GM21515 (cell line): ENCODE data around the gene TOM1L1.

Source experiments
- ATAC-seq: cut with Tn5 transposase; IDR thresholded peaks from one replicate; pipeline ENCODE4 v1.9.1; 2021; ENCODE audit not compliant: unreplicated experiment

The TOM1L1 gene

DNA sequence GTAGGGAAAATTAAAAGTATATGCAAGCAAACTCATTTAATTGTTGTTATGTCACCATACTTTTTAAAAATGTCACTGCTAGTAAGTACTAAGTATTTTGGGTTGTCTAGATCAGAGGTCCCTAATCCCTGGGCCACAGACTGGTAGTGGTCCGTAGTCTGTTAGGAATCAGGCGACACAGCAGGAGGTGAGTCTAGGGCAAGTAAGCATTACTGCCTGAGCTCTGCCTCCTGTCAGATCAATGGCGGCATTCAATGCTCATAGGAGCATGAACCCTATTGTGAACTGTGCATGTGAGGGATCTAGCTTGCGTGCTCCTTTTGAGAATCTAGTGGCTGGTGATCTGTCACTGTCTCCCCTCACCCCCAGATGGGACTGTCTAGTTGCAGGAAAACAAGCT, 89.5 kb downstream of the TOM1L1 start:
- no peak for ATAC-seq

GRCh38 chr17:54991567-54991966, 90.9 kb downstream of the TOM1L1 start:
- ATAC-seq: no peak

DNA sequence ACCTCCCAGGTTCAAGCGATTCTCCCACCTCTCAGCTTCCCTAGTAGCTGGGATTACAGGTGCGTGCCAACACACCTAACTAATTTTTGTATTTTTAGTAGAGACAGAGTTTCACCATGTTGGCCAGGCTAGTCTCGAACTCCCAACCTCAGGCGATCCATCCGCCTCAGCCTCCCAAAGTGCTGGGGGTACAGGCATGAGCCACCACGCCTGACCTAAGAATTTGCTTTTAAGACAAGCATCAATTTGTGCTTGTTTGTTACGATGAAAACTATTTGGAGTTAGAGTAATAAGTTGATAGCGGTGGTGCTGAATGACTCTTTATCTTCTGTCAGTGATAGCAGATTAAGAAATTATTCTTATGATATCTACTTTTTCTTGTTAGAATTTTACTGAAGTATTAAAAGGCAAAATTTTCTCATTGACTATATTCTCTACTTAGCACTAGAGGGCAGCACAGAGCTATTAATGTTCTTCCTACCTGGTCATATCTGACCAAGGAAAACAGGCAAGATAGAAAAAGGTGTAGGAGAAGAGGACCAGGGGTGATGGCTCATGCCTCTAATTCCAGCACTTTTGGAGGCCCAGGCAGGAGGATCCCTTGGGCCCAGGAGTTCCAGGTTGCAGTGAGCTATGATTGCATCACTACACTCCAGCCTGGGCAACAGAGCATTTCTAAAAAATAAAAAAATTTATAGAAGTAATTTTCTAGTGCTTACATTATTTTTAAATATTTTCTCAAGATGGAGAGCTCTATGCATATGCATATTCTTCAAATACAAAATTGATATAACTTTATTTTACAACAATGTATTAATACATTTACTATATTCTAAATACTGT, 92.4 kb downstream of the TOM1L1 start:
- peak; percentile 74 for ATAC-seq

DNA sequence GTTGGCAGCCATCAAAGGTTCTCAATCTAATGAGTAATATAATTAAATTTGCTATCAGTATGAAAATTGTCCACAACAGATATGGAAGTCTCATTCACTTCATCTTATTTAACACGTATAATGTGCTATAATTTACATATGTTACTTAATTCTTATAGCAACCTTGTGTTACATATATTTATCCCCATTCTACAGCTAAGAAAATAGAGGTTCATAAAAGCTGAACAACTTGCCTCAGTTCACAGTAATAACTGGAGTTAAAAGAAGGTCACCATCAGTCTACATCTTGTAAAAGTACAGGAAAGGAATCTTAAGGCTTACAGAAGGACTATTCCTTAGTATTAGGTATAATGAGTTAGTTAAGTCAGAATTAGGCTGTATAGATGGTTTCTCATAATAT, 95.8 kb downstream of the TOM1L1 start:
- ATAC-seq: no peak

DNA sequence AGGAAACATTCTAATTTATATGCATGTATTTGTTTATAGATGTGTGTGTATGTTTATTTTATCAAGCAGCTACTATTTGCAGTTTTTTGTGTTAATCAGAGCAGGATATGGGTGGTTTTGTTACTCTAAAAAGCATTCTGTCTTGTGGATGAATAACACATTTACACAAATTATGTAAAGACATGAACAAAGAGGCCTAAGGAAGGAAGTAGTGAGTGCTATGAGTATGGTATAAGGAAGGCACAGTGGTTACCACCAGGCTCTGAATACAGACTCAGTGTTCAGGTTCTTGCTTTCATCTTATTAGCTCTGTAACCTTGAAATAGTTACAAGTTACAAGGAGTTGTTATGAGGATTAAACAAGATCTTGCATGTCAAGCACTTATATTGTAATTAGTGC, 101.8 kb downstream of the TOM1L1 start:
- ATAC-seq: no peak

- no peak for ATAC-seq
Observed at GRCh38 chr17:55004484-55004883, 103.8 kb downstream of the TOM1L1 start.

DNA sequence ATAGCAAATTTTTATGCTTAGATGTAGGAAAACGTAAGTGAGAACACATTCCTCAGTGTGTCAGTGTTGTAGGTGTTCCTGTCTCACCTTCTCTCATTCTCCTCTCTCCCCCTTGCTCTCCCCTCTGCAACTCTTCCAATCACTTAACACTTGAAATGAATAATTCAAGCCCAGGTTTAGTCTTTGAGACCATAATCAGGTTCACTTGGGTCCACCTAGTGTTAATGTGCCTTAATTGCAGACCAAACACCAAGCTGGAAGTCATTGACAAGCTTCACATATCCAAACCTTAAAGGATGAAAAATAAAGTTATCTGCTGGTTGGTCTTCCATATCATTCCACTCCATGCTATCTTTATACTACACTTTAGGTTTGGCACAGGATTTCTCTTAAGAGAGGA, 104.9 kb downstream of the TOM1L1 start:
- ATAC-seq: no peak
